ENCODE data around the gene ELN.

The ELN gene

GRCh38 chr7:74019149-74019548, 8.8 kb upstream of the ELN start:
- TF ChIP-seq, protein P1, sequence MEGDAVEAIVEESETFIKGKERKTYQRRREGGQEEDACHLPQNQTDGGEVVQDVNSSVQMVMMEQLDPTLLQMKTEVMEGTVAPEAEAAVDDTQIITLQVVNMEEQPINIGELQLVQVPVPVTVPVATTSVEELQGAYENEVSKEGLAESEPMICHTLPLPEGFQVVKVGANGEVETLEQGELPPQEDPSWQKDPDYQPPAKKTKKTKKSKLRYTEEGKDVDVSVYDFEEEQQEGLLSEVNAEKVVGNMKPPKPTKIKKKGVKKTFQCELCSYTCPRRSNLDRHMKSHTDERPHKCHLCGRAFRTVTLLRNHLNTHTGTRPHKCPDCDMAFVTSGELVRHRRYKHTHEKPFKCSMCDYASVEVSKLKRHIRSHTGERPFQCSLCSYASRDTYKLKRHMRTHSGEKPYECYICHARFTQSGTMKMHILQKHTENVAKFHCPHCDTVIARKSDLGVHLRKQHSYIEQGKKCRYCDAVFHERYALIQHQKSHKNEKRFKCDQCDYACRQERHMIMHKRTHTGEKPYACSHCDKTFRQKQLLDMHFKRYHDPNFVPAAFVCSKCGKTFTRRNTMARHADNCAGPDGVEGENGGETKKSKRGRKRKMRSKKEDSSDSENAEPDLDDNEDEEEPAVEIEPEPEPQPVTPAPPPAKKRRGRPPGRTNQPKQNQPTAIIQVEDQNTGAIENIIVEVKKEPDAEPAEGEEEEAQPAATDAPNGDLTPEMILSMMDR (IDR thresholded peaks at IDR 0.05; ENCODE audit: low read depth, low read length): no peak
- no peak for TF ChIP-seq EZH2phosphoT487 (IDR thresholded peaks at IDR 0.05; ENCODE audit: low read depth)
- Histone ChIP-seq H3K27me3 (ENCODE audit: low read depth, low read length) (peaks cover 22% of the 10 kb centered on the region), H3K27ac (ENCODE audit: low read length) (no peak overlapping the region), H3K4me1 (ENCODE audit: low read length) (no peaks in the 10 kb centered on the region), H3K4me2 (ENCODE audit: low read length) (no peak overlapping the region), H3K79me2 (ENCODE audit: low read length) (no peaks in the 10 kb centered on the region), H3K36me3 (replicated peaks; ENCODE audit: low read depth, low read length) (no peaks in the 10 kb centered on the region), H2AFZ (ENCODE audit: low read depth, low read length) (no peak overlapping the region), H3K9ac (ENCODE audit: low read length) (no peak overlapping the region), H3K9me3 (ENCODE audit: insufficient read depth, low read length) (no peaks in the 10 kb centered on the region), H4K20me1 (ENCODE audit: insufficient read depth, low read length) (no peaks in the 10 kb centered on the region), H3K4me3 (ENCODE audit: low read length) (no peak overlapping the region)

- Histone ChIP-seq H3K27ac (ENCODE audit: low read length) (no peak overlapping the region), H3K9me3 (ENCODE audit: insufficient read depth, low read length) (no peaks in the 10 kb centered on the region), H2AFZ (ENCODE audit: low read depth, low read length) (no peak overlapping the region), H3K9ac (ENCODE audit: low read length) (no peak overlapping the region), H3K36me3 (replicated peaks; ENCODE audit: low read depth, low read length) (no peaks in the 10 kb centered on the region), H3K79me2 (ENCODE audit: low read length) (no peaks in the 10 kb centered on the region), H3K4me1 (ENCODE audit: low read length) (no peaks in the 10 kb centered on the region), H3K4me3 (ENCODE audit: low read length) (no peak overlapping the region), H3K4me2 (ENCODE audit: low read length) (no peak overlapping the region), H4K20me1 (ENCODE audit: insufficient read depth, low read length) (no peaks in the 10 kb centered on the region), H3K27me3 (ENCODE audit: low read depth, low read length) (peaks cover 24% of the 10 kb centered on the region)
- TF ChIP-seq EZH2phosphoT487 (IDR thresholded peaks at IDR 0.05; ENCODE audit: low read depth): no peak
- TF ChIP-seq, protein P1 (IDR thresholded peaks at IDR 0.05; ENCODE audit: low read depth, low read length): no peak
These were observed 7.6 kb upstream of the ELN start for GRCh38 chr7:74020390-74020789.

DNA sequence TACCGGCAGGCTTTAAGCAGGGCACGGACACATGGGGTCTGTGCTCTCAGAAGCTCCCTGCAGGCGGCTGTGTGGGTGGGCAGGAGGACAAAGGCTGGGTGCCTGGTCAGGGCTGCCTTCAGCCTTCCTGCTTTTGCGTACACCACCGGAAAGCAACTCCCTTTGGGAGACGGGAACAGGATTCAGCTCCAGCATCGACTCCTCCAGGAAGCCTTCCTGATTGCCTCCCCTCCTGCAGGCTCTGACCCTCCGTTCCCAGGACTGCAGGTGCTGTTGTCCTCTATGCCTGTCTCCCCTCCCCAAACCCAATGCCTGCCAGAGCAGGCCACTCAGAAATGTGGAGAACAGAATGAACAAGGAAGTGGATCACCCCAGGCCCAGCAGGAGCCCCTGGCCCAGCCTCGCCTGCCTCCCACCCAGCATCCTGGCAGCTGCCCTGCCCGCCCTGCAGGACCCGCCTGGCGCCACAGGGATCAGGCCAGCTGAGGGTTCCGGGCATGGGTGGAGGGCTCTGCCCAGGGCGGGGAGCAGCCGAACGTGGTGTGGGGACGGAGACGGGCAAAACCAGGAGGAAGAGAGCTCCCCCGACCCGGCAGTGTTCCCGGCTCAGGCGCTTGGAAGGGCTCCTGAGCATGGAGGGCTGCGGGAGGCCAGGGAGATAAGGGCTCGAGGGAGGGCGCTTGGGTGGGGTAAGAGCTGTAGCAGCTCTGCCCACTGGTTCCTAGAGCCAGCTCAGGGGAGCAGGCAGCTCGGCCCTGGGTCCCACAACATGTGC, 6.2 kb upstream of the ELN start:
- Histone ChIP-seq H4K20me1 (ENCODE audit: insufficient read depth, low read length) (no peaks in the 10 kb centered on the region), H3K9me3 (ENCODE audit: insufficient read depth, low read length) (no peaks in the 10 kb centered on the region), H3K27me3 (ENCODE audit: low read depth, low read length) (peaks cover 26% of the 10 kb centered on the region), H3K9ac (ENCODE audit: low read length) (no peak overlapping the region), H3K4me2 (ENCODE audit: low read length) (no peak overlapping the region), H3K4me3 (ENCODE audit: low read length) (no peak overlapping the region), H3K4me1 (ENCODE audit: low read length) (no peaks in the 10 kb centered on the region), H3K27ac (ENCODE audit: low read length) (no peak overlapping the region), H2AFZ (ENCODE audit: low read depth, low read length) (no peak overlapping the region), H3K79me2 (ENCODE audit: low read length) (no peaks in the 10 kb centered on the region), H3K36me3 (replicated peaks; ENCODE audit: low read depth, low read length) (no peaks in the 10 kb centered on the region)
- no peak for TF ChIP-seq EZH2phosphoT487 (IDR thresholded peaks at IDR 0.05; ENCODE audit: low read depth)
- TF ChIP-seq, protein P1 (IDR thresholded peaks at IDR 0.05; ENCODE audit: low read depth, low read length): no peak

DNA sequence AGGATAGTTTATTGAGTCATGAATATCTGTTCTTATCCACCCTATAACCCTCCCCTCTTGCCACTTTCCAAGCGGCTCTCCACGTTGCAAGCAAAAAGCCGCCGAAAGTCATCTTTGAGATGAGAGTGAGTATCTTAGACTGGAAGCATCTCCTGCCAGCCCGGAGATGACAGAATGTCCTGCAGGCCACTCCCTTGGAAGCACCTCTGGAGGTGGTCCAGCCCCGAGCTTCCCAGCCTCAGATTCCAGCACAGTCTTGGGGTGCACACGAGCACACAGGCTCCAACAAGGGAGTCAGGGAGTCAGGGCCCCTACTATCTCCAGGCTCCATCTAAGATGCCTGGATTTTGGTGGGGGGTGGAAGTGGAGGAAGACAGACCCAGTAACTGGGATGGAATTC, 5.5 kb upstream of the ELN start:
- no peak overlapping the region for H3K4me2 ChIP-seq (ENCODE audit: low read length)
- H3K4me1 ChIP-seq (ENCODE audit: low read length): no peaks in the 10 kb centered on the region
- TF ChIP-seq, protein P1 (IDR thresholded peaks at IDR 0.05; ENCODE audit: low read depth, low read length): no peak
- TF ChIP-seq EZH2phosphoT487 (IDR thresholded peaks at IDR 0.05; ENCODE audit: low read depth): no peak
- H3K27ac ChIP-seq (ENCODE audit: low read length): no peak overlapping the region
- H3K4me3 ChIP-seq (ENCODE audit: low read length): no peak overlapping the region
- no peak overlapping the region for H3K9ac ChIP-seq (ENCODE audit: low read length)
- no peaks in the 10 kb centered on the region for H3K9me3 ChIP-seq (ENCODE audit: insufficient read depth, low read length)
- peaks cover 26% of the 10 kb centered on the region for H3K27me3 ChIP-seq (ENCODE audit: low read depth, low read length)
- H4K20me1 ChIP-seq (ENCODE audit: insufficient read depth, low read length): no peaks in the 10 kb centered on the region
- no peaks in the 10 kb centered on the region for H3K36me3 ChIP-seq (replicated peaks; ENCODE audit: low read depth, low read length)
- H2AFZ ChIP-seq (ENCODE audit: low read depth, low read length): no peak overlapping the region
- no peaks in the 10 kb centered on the region for H3K79me2 ChIP-seq (ENCODE audit: low read length)
